ENCODE results near the gene TRIM15.

The TRIM15 gene

DNA sequence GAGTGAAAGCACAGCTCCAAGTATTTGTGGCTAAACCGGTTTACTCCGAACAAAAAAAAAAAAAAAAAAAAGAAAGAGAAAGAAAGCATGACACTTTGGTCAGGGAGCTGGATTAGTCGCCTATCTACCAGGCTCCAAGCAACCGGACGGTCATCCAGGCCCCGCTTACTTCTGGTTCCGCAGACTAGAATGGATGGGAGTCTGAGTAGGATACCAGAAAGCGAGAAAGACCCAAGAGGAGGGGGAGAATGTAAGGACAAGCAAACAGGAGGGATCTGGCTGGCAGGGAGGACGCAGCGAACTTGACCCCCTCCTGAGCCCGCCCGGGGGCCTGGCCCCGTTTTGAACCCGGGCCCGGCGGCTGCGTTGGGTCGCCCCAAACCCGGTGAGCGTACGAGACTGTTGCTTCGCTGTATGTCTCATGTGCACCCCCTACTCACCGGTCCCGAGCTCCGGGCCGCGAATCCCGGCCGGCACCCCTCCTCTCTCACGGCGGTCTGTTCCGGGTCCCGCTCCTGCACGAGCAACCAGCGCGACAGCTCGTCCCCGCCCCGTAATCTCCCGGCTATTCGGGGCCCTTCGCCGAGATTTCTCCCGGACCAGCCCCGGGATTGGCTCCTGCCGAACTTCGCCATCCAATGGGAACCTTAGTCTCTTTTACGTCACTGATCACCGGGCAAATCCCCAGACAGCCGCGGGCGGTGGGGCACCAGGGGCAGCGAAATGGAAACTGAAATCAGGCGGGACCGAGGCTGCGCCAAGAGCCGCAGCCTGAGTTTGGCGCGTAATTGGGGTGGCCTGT, 49.7 kb downstream of the TRIM15 start, which contains the start of gene TRIM26 (continued):
- TF ChIP-seq, protein P1, sequence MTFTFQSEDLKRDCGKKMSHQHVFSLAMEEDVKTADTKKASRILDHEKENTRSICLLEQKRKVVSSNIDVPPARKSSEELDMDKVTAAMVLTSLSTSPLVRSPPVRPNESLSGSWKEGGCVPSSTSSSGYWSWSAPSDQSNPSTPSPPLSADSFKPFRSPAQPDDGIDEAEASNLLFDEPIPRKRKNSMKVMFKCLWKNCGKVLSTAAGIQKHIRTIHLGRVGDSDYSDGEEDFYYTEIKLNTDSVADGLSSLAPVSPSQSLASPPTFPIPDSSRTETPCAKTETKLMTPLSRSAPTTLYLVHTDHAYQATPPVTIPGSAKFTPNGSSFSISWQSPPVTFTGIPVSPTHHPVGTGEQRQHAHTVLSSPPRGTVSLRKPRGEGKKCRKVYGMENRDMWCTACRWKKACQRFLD (tag by site-specific recombination; IDR thresholded peaks at IDR 0.05) = peak; percentile 82
- no peak for TF ChIP-seq ZNF707 (tag by site-specific recombination; IDR thresholded peaks at IDR 0.05)
- TF ChIP-seq, protein P2, sequence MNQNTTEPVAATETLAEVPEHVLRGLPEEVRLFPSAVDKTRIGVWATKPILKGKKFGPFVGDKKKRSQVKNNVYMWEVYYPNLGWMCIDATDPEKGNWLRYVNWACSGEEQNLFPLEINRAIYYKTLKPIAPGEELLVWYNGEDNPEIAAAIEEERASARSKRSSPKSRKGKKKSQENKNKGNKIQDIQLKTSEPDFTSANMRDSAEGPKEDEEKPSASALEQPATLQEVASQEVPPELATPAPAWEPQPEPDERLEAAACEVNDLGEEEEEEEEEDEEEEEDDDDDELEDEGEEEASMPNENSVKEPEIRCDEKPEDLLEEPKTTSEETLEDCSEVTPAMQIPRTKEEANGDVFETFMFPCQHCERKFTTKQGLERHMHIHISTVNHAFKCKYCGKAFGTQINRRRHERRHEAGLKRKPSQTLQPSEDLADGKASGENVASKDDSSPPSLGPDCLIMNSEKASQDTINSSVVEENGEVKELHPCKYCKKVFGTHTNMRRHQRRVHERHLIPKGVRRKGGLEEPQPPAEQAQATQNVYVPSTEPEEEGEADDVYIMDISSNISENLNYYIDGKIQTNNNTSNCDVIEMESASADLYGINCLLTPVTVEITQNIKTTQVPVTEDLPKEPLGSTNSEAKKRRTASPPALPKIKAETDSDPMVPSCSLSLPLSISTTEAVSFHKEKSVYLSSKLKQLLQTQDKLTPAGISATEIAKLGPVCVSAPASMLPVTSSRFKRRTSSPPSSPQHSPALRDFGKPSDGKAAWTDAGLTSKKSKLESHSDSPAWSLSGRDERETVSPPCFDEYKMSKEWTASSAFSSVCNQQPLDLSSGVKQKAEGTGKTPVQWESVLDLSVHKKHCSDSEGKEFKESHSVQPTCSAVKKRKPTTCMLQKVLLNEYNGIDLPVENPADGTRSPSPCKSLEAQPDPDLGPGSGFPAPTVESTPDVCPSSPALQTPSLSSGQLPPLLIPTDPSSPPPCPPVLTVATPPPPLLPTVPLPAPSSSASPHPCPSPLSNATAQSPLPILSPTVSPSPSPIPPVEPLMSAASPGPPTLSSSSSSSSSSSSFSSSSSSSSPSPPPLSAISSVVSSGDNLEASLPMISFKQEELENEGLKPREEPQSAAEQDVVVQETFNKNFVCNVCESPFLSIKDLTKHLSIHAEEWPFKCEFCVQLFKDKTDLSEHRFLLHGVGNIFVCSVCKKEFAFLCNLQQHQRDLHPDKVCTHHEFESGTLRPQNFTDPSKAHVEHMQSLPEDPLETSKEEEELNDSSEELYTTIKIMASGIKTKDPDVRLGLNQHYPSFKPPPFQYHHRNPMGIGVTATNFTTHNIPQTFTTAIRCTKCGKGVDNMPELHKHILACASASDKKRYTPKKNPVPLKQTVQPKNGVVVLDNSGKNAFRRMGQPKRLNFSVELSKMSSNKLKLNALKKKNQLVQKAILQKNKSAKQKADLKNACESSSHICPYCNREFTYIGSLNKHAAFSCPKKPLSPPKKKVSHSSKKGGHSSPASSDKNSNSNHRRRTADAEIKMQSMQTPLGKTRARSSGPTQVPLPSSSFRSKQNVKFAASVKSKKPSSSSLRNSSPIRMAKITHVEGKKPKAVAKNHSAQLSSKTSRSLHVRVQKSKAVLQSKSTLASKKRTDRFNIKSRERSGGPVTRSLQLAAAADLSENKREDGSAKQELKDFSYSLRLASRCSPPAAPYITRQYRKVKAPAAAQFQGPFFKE (tag by site-specific recombination; IDR thresholded peaks at IDR 0.05; ENCODE audit: borderline replicate concordance) = no peak
- TF ChIP-seq, protein P3, sequence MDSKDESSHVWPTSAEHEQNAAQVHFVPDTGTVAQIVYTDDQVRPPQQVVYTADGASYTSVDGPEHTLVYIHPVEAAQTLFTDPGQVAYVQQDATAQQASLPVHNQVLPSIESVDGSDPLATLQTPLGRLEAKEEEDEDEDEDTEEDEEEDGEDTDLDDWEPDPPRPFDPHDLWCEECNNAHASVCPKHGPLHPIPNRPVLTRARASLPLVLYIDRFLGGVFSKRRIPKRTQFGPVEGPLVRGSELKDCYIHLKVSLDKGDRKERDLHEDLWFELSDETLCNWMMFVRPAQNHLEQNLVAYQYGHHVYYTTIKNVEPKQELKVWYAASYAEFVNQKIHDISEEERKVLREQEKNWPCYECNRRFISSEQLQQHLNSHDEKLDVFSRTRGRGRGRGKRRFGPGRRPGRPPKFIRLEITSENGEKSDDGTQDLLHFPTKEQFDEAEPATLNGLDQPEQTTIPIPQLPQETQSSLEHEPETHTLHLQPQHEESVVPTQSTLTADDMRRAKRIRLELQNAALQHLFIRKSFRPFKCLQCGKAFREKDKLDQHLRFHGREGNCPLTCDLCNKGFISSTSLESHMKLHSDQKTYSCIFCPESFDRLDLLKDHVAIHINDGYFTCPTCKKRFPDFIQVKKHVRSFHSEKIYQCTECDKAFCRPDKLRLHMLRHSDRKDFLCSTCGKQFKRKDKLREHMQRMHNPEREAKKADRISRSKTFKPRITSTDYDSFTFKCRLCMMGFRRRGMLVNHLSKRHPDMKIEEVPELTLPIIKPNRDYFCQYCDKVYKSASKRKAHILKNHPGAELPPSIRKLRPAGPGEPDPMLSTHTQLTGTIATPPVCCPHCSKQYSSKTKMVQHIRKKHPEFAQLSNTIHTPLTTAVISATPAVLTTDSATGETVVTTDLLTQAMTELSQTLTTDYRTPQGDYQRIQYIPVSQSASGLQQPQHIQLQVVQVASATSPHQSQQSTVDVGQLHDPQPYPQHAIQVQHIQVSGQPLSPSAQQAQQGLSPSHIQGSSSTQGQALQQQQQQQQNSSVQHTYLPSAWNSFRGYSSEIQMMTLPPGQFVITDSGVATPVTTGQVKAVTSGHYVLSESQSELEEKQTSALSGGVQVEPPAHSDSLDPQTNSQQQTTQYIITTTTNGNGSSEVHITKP (tag by site-specific recombination; IDR thresholded peaks at IDR 0.05) = peak; percentile 98
- TF ChIP-seq REPIN1 (tag by site-specific recombination; IDR thresholded peaks at IDR 0.05; ENCODE audit: low read depth) = 0 out of 2 replicates have a peak, but pooled peaks have one; percentile 79
- TF ChIP-seq SP3 (tag by site-specific recombination; IDR thresholded peaks at IDR 0.05) = peak; percentile 45; the same call in 1 of the 2 replicates
- TF ChIP-seq, protein P4, sequence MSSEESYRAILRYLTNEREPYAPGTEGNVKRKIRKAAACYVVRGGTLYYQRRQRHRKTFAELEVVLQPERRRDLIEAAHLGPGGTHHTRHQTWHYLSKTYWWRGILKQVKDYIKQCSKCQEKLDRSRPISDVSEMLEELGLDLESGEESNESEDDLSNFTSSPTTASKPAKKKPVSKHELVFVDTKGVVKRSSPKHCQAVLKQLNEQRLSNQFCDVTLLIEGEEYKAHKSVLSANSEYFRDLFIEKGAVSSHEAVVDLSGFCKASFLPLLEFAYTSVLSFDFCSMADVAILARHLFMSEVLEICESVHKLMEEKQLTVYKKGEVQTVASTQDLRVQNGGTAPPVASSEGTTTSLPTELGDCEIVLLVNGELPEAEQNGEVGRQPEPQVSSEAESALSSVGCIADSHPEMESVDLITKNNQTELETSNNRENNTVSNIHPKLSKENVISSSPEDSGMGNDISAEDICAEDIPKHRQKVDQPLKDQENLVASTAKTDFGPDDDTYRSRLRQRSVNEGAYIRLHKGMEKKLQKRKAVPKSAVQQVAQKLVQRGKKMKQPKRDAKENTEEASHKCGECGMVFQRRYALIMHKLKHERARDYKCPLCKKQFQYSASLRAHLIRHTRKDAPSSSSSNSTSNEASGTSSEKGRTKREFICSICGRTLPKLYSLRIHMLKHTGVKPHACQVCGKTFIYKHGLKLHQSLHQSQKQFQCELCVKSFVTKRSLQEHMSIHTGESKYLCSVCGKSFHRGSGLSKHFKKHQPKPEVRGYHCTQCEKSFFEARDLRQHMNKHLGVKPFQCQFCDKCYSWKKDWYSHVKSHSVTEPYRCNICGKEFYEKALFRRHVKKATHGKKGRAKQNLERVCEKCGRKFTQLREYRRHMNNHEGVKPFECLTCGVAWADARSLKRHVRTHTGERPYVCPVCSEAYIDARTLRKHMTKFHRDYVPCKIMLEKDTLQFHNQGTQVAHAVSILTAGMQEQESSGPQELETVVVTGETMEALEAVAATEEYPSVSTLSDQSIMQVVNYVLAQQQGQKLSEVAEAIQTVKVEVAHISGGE (tag by site-specific recombination; conservative IDR thresholded peaks at IDR 0.05; ENCODE audit: low read depth) = peak; percentile 50
- peak; percentile 88 for TF ChIP-seq SP2 (tag by site-specific recombination; IDR thresholded peaks at IDR 0.05)
- peak; percentile 87 for TF ChIP-seq ZNF335 (tag by site-specific recombination; conservative IDR thresholded peaks at IDR 0.05)
- peak; percentile 74 for TF ChIP-seq GLIS1 (tag by site-specific recombination; IDR thresholded peaks at IDR 0.05)
- TF ChIP-seq ZNF639 (tag by site-specific recombination; IDR thresholded peaks at IDR 0.05) = 0 out of 2 replicates have a peak, but pooled peaks have one; percentile 52
- TF ChIP-seq ZBTB10 (tag by site-specific recombination; IDR thresholded peaks at IDR 0.05) = peak; percentile 94
- peak; percentile 45; the same call in 1 of the 2 replicates for TF ChIP-seq KLF10 (tag by site-specific recombination; IDR thresholded peaks at IDR 0.05)
- TF ChIP-seq, protein P5, sequence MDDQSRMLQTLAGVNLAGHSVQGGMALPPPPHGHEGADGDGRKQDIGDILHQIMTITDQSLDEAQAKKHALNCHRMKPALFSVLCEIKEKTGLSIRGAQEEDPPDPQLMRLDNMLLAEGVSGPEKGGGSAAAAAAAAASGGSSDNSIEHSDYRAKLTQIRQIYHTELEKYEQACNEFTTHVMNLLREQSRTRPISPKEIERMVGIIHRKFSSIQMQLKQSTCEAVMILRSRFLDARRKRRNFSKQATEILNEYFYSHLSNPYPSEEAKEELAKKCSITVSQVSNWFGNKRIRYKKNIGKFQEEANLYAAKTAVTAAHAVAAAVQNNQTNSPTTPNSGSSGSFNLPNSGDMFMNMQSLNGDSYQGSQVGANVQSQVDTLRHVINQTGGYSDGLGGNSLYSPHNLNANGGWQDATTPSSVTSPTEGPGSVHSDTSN (CRISPR knock-in tag; IDR thresholded peaks at IDR 0.05) = peak; percentile 90
- peak; percentile 79 for TF ChIP-seq GFI1B (tag by site-specific recombination; IDR thresholded peaks at IDR 0.05)
- no peak for TF ChIP-seq ZBTB6 (tag by site-specific recombination; IDR thresholded peaks at IDR 0.05)

Data from HEK293 (cell line).